Naive thymus-derived CD8-positive, alpha-beta T cell (primary cell): ENCODE results near the gene STARD10. TPM values are rescaled to one million over a fixed set of nuclear protein-coding genes. Genes with fewer than 3 reads are reported as not detected.
A peak's percentile ranks its signal among the peaks of the same experiment; 100 is the strongest.

ENCODE experiments used
- ATAC-seq, 2 donors: fragments of 150-1000 bp; cut with Tn5 transposase in 1 of 2; sonication (Bioruptor Pico), chemical (Tn5 transposase) in 1 of 2; 1 replicate in 1 of 2; 2 replicates in 1 of 2; pipeline ENCODE4 v1.10.0; 2021; ENCODE audit warnings: mild to moderate bottlenecking in 2 of 2, moderate library complexity in 2 of 2
- POLR2A ChIA-PET: fragments of 350-600 bp; sonication (Branson Sonifier 250); formaldehyde crosslinking; loops from one replicate; lab custom pipeline; 2021; ENCODE audit warnings: antibody characterized with exemption; lab: Charles Lee
- DNase-seq, 10 donors: peaks; one replicate each; pipeline versions ENCODE4 v3.0.0 to v3.0.0-alpha.2; 2020 to 2022
- H3K27ac Mint-ChIP-seq, 10 donors: one replicate each; pipeline ENCODE4 v1.8.0; 2020 to 2022; ENCODE audit warnings: mild to moderate bottlenecking in 10 of 10, mixed read lengths in 10 of 10, moderate library complexity in 4 of 10, inconsistent platforms in 1 of 10
- H3K27me3 Mint-ChIP-seq, 5 donors: one replicate each; pipeline ENCODE4 v1.8.0; 2021 to 2022; ENCODE audit warnings: mixed read lengths in 5 of 5
- H3K36me3 Mint-ChIP-seq, 3 donors: one replicate each; pipeline ENCODE4 v1.8.0; 2020 to 2022; ENCODE audit warnings: mixed read lengths in 3 of 3, mild to moderate bottlenecking in 2 of 3, inconsistent platforms in 1 of 3
- H3K4me1 Mint-ChIP-seq, 4 donors: one replicate each; pipeline ENCODE4 v1.8.0; 2021 to 2022; ENCODE audit warnings: mixed read lengths in 4 of 4
- H3K4me3 Mint-ChIP-seq, 10 donors: one replicate each; pipeline ENCODE4 v1.8.0; 2020 to 2022; ENCODE audit warnings: mild to moderate bottlenecking in 10 of 10, mixed read lengths in 10 of 10, moderate library complexity in 6 of 10, inconsistent platforms in 1 of 10
- H3K9me3 Mint-ChIP-seq, 9 donors: one replicate each; pipeline ENCODE4 v1.8.0; 2020 to 2022; ENCODE audit warnings: mixed read lengths in 9 of 9, mild to moderate bottlenecking in 3 of 9, inconsistent platforms in 1 of 9, moderate library complexity in 1 of 9
- microRNA-seq: library from miRNA; unstranded; fragments of <30 nt; microRNA quantifications from one replicate; pipeline ENCODE4 v1.2.0, GENCODE V29; 2022; ENCODE audit warnings: borderline microRNAs expressed
- polyA plus RNA-seq, 3 donors: library from polyadenylated mRNA; unstranded; fragments of 300-500 nt; fragmentation: Illumina TruSeq; gene quantifications; one replicate each; pipeline ENCODE4 v1.2.3, GENCODE V29; 2021
- total RNA-seq, 8 experiments: library from RNA in 2 of 8; stranded (reverse) in 2 of 8; gene quantifications; one replicate each; pipeline ENCODE4 v1.2.3 and lab custom pipeline; 2021 to 2026

STARD10 gene
- total and polyA plus RNA-seq, 5 experiments from 2014 or later: 11.8 to 16.3 (median 14.9) TPM

- Mint-ChIP-seq H3K27ac (peak overlapping the region in 5 of 10 donors; percentile 28 to 46 (median 37)), H3K36me3 (peaks cover 0 to 70% (median 10%) of the 10 kb centered on the region in 3 donors), H3K4me3 (peak overlapping the region in 1 of 10 donors; percentile 36), H3K9me3 (no peaks in the 10 kb centered on the region), H3K27me3 (no peaks in the 10 kb centered on the region), H3K4me1 (peaks cover 21 to 51% (median 37%) of the 10 kb centered on the region in 4 donors)
- DNase-seq: no peak
- POLR2A ChIA-PET: interaction anchor here (0.6 to 0.7 kb wide), 2 partner anchors 509 to 698 kb away, joined by 3 read pairs; no protein-coding TSS in a partner anchor
- ATAC-seq: no peak
Measured at GRCh38 chr11:72712168-72712751, 81.6 kb downstream of the STARD10 start.

- Mint-ChIP-seq H3K27ac (peak overlapping the region in 2 of 10 donors; percentile 27 to 71), H3K4me3 (no peak overlapping the region), H3K36me3 (peaks cover 0 to 75% (median 12%) of the 10 kb centered on the region in 3 donors), H3K9me3 (no peaks in the 10 kb centered on the region), H3K27me3 (no peaks in the 10 kb centered on the region), H3K4me1 (peaks cover 20 to 44% (median 28%) of the 10 kb centered on the region in 4 donors)
- POLR2A ChIA-PET: no interaction called here
- ATAC-seq (no peak), DNase-seq (no peak)
Measured at GRCh38 chr11:72711141-72711540, 82.7 kb downstream of the STARD10 start.

GRCh38 chr11:72710278-72710677 is 83.6 kb downstream of the STARD10 start:
- Mint-ChIP-seq H3K36me3 (peaks cover 0 to 79% (median 17%) of the 10 kb centered on the region in 3 donors), H3K9me3 (no peaks in the 10 kb centered on the region), H3K27ac (peak overlapping the region in 2 of 10 donors; percentile 11 to 20), H3K4me1 (peaks cover 18 to 36% (median 22%) of the 10 kb centered on the region in 4 donors), H3K27me3 (no peaks in the 10 kb centered on the region), H3K4me3 (no peak overlapping the region)
- DNase-seq: no peak
- ATAC-seq: no peak
- POLR2A ChIA-PET: no interaction called here

- Mint-ChIP-seq H3K27ac (peak overlapping the region in 4 of 10 donors; percentile 11 to 70 (median 45)), H3K36me3 (peaks cover 0 to 78% (median 17%) of the 10 kb centered on the region in 3 donors), H3K4me1 (peaks cover 15 to 29% (median 16%) of the 10 kb centered on the region in 4 donors), H3K27me3 (no peaks in the 10 kb centered on the region), H3K9me3 (no peaks in the 10 kb centered on the region), H3K4me3 (no peak overlapping the region)
- DNase-seq: no peak
- ATAC-seq: no peak
- POLR2A ChIA-PET: no interaction called here
Measured at GRCh38 chr11:72709478-72710238, 84.2 kb downstream of the STARD10 start.

GRCh38 chr11:72707032-72707431 is 86.8 kb downstream of the STARD10 start:
- no peak overlapping the region for H3K4me3 Mint-ChIP-seq
- POLR2A ChIA-PET: no interaction called here
- ATAC-seq (no peak), DNase-seq (no peak)
- H3K27ac Mint-ChIP-seq: peak overlapping the region in 4 of 10 donors; percentile 49 to 86 (median 58)
- no peaks in the 10 kb centered on the region for H3K9me3 Mint-ChIP-seq
- no peaks in the 10 kb centered on the region for H3K27me3 Mint-ChIP-seq
- H3K4me1 Mint-ChIP-seq: peaks cover 4 to 17% (median 9%) of the 10 kb centered on the region in 4 donors
- H3K36me3 Mint-ChIP-seq: peaks cover 0 to 60% (median 17%) of the 10 kb centered on the region in 3 donors

- no peak for DNase-seq
- peak overlapping the region in 7 of 10 donors; percentile 37 to 86 (median 68) for H3K27ac Mint-ChIP-seq
- peaks cover 0 to 64% (median 17%) of the 10 kb centered on the region in 3 donors for H3K36me3 Mint-ChIP-seq
- H3K4me3 Mint-ChIP-seq: no peak overlapping the region
- ATAC-seq: no peak
- H3K4me1 Mint-ChIP-seq: peaks cover 3 to 17% (median 8%) of the 10 kb centered on the region in 4 donors
- POLR2A ChIA-PET: no interaction called here
- no peaks in the 10 kb centered on the region for H3K27me3 Mint-ChIP-seq
- H3K9me3 Mint-ChIP-seq: no peaks in the 10 kb centered on the region
Measured at GRCh38 chr11:72706579-72706978, 87.3 kb downstream of the STARD10 start.

GRCh38 chr11:72705442-72706365 is 88.1 kb downstream of the STARD10 start:
- Mint-ChIP-seq H3K4me3 (no peak overlapping the region), H3K27me3 (no peaks in the 10 kb centered on the region), H3K36me3 (peaks cover 0 to 62% (median 17%) of the 10 kb centered on the region in 3 donors), H3K27ac (peak overlapping the region in 8 of 10 donors; percentile 6 to 76 (median 49)), H3K9me3 (no peaks in the 10 kb centered on the region), H3K4me1 (peaks cover 0 to 17% (median 8%) of the 10 kb centered on the region in 4 donors)
- ATAC-seq (no peak), DNase-seq (no peak)
- POLR2A ChIA-PET: no interaction called here

- ATAC-seq (no peak), DNase-seq (no peak)
- Mint-ChIP-seq H3K27ac (peak overlapping the region in 6 of 10 donors; percentile 3 to 53 (median 29)), H3K4me3 (no peak overlapping the region), H3K4me1 (peaks cover 0 to 15% (median 7%) of the 10 kb centered on the region in 4 donors), H3K9me3 (no peaks in the 10 kb centered on the region), H3K27me3 (no peaks in the 10 kb centered on the region), H3K36me3 (peaks cover 0 to 68% (median 17%) of the 10 kb centered on the region in 3 donors)
- POLR2A ChIA-PET: no interaction called here
Measured at GRCh38 chr11:72704783-72705265, 89.0 kb downstream of the STARD10 start.

Small RNAs within 50 kb of the gene (microRNA-seq; reads per million reads assigned to microRNA genes)
- not detected for gene MIR4692

Other genes starting within 250 kb of the STARD10 start
- gene PDE2A, start 119.6 kb downstream of the STARD10 start, total RNA-seq: 1 to 10 TPM; 1.2 to 1.9 TPM
- under 1 TPM in 2 of 3 donors, not detected in 1; 0.22 to 0.24 TPM for gene PDE2A, start 119.6 kb downstream of the STARD10 start, polyA plus RNA-seq
- gene ARAP1, start 41.6 kb downstream of the STARD10 start, total RNA-seq: 100 to 1,000 TPM; 155 to 166 TPM
- 10 to 100 TPM; 14.7 to 40.0 (median 27.6) TPM for gene ARAP1, start 41.6 kb downstream of the STARD10 start, polyA plus RNA-seq
- gene ATG16L2, start 20.4 kb upstream of the STARD10 start, total RNA-seq: 100 to 1,000 TPM; 156 to 157 TPM
- gene ATG16L2, start 20.4 kb upstream of the STARD10 start, polyA plus RNA-seq: 10 to 100 TPM in 2 of 3 donors, 1 to 10 TPM in 1; 9.9 to 12.1 (median 11.6) TPM